Mesodermal cell (in vitro differentiated cells): ENCODE data around the gene TIAL1.
"Not testable (repeated sequence)": the region's sequence is repeated elsewhere in the genome, so short reads cannot be mapped to it uniquely, and the experiment has no call there.

Experiments
- H3K27ac ChIP-seq: 2 replicates; pipeline ENCODE4 v1.7.0; 2013; ENCODE audit warnings: mild to moderate bottlenecking, low read depth, low read length, moderate library complexity; ENCODE audit not compliant: severe bottlenecking
- H3K36me3 ChIP-seq: 2 replicates; pipeline ENCODE4 v1.7.1; 2013; ENCODE audit warnings: mild to moderate bottlenecking, low read length, moderate library complexity; ENCODE audit not compliant: control insufficient read depth, insufficient read depth
- H3K4me1 ChIP-seq: one replicate; pipeline ENCODE4 v1.7.1; 2013; ENCODE audit warnings: mild to moderate bottlenecking, low read length; ENCODE audit not compliant: insufficient read depth, control insufficient read depth, poor library complexity, severe bottlenecking
- H3K4me3 ChIP-seq: 2 replicates; pipeline ENCODE4 v1.7.0; 2013; ENCODE audit warnings: low read length, control low read depth, mild to moderate bottlenecking; ENCODE audit not compliant: insufficient read depth, poor library complexity, severe bottlenecking; ENCODE audit errors: extremely low read depth
- H3K9me3 ChIP-seq: 2 replicates; pipeline ENCODE4 v1.7.1; 2013; ENCODE audit warnings: mild to moderate bottlenecking, low read length, moderate library complexity; ENCODE audit not compliant: control insufficient read depth
- WGBS, 2 experiments: methylation state at CpG; one replicate each; pipeline ENCODE4 v1.1.5; 2013; ENCODE audit warnings: missing lambda C conversion rate in 2 of 2; ENCODE audit not compliant: insufficient coverage in 2 of 2; 5-methylcytosine and 5-hydroxymethylcytosine counted together

TIAL1 gene

DNA sequence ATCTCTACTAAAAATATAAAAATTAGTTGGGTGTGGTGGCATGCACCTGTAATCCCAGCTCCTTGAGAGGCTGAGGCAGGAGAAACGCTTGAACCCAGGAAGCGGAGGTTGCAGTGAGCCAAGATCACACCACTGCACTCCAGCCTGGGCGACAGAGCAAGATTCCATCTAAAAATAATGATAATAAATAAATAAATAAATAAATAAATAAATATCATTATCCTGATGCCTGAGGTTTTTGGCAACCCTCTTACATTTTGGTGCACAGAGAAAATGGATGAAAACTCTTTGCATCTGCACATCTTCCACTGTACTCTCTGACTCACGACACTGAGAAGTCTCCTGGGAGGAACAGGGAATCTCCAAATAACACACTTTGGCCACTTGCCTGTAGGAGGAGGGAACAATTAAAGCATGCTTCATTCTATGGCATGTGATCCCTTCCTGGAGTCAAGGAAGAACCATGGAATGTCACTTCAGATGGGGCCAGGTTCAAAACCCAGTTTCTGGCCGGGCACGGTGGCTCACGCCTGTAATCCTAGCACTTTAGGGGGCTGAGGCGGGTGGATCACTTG, 68.0 kb downstream of the TIAL1 start:
- not testable (repeated sequence) for H3K27ac ChIP-seq, H3K4me3 ChIP-seq, H3K9me3 ChIP-seq, H3K36me3 ChIP-seq, H3K4me1 ChIP-seq
- 88 to 92% methylated on average over 3 to 4 of the region's 8 CpGs for WGBS, 2 experiments

- peaks cover 11% of the 10 kb centered on the region for H3K36me3 ChIP-seq
- H3K9me3 ChIP-seq: no peaks in the 10 kb centered on the region
- H3K4me3 ChIP-seq: no peak overlapping the region
- H3K4me1 ChIP-seq: peaks cover 12% of the 10 kb centered on the region
- H3K27ac ChIP-seq: no peak overlapping the region
- 73 to 80% methylated on average over 17 to 18 of the region's 18 CpGs for WGBS, 2 experiments
These were observed 69.9 kb downstream of the TIAL1 start for GRCh38 chr10:119526621-119527592.

- Histone ChIP-seq H3K4me3 (no peak overlapping the region), H3K36me3 (peaks cover 11% of the 10 kb centered on the region), H3K9me3 (no peaks in the 10 kb centered on the region), H3K4me1 (peaks cover 16% of the 10 kb centered on the region), H3K27ac (no peak overlapping the region)
- WGBS, 2 experiments: no CpG with 5 or more reads among the region's 1 CpG
These were observed 70.6 kb downstream of the TIAL1 start for GRCh38 chr10:119526149-119526548.

- peaks cover 27% of the 10 kb centered on the region for H3K4me1 ChIP-seq
- H3K4me3 ChIP-seq: no peak overlapping the region
- H3K9me3 ChIP-seq: no peaks in the 10 kb centered on the region
- peaks cover 11% of the 10 kb centered on the region for H3K36me3 ChIP-seq
- 90 to 94% methylated on average over 4 to 5 of the region's 5 CpGs for WGBS, 2 experiments
- H3K27ac ChIP-seq: no peak overlapping the region
These were observed 71.6 kb downstream of the TIAL1 start for GRCh38 chr10:119525116-119525515.

DNA sequence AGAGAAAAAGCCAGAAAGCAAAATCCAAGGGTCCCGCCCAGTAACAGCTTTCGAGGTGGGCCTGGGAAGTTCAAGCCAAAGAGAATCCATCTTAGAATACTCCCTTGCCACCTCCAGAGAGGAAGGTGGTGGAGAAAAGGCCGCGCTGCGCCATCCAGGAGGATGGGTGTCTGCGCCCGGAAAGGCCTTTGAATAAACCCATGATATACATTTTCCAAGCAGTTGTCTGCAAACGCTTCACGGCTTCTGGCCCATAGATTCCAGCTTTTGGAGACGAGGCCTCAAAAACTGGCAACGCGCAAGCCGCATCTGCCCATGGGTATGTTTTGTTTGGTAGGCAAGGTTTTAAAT, 72.1 kb downstream of the TIAL1 start:
- Histone ChIP-seq H3K27ac (no peak overlapping the region), H3K4me1 (peaks cover 31% of the 10 kb centered on the region), H3K4me3 (no peak overlapping the region), H3K36me3 (peaks cover 11% of the 10 kb centered on the region), H3K9me3 (no peaks in the 10 kb centered on the region)
- WGBS, 2 experiments: 100% methylated on average over 1 to 3 of the region's 13 CpGs

- no peak overlapping the region for H3K27ac ChIP-seq
- peaks cover 36% of the 10 kb centered on the region for H3K4me1 ChIP-seq
- peaks cover 11% of the 10 kb centered on the region for H3K36me3 ChIP-seq
- no peaks in the 10 kb centered on the region for H3K9me3 ChIP-seq
- H3K4me3 ChIP-seq: no peak overlapping the region
- 87 to 96% methylated on average over 14 to 15 of the region's 19 CpGs for WGBS, 2 experiments
These were observed 72.7 kb downstream of the TIAL1 start for GRCh38 chr10:119523895-119524719.
